ENCODE measurements around the gene SBK1.
"Not testable (repeated sequence)": the region's sequence is repeated elsewhere in the genome, so short reads cannot be mapped to it uniquely, and the experiment has no call there.

The SBK1 gene

DNA sequence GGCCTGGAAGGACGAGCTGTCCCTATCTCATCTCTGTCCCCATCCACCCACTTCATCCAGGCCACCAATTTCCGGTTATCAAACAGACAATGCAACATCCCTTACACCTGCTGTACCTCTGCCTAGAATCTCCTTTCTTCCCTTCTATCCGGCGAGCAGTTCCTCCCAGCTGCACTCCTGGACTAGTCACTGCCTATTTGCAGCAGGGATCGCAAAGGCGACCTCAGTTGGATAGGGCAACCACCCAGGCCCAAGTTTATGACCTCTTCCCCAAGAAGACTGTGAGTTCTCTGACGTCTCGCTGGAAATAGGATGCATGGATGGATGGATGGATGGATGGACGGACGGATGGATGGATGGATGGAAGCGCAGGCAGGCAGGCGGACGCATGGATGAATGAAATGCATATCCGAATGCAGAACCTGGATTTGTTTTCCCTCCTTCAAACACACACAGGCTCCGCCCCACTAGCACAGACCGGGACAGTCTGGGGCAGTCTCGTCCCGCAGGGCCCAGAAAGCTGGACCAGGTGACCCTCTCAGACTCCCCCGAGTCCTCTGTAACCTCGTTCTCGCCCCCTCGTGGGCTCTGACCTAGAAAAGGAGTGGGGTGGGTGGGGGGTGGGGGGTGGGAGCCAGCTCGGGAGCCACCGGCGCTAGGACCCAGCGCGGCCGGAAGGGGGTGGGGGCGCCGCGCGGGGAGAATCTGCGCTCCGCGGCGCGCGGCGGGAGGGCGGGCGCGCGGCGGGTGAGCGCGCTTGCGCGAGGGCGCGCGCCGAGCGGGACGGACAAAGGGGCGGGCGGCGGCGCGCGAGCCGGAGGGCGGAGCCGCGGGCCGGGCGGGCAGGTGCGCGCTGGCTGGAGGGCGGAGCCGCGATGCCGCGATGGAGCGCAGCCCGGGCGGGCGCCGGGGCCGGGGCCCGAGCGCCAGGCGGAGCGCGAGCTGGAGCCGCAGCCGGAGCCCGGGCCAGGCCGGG is at the start of gene SBK1:
SBK1 (plus strand) TSS at position 875 of the 976 bp plus-strand sequence. CDS start 24,867 bp downstream, outside the sequence.
- peak; percentile 87 for DNase-seq (ENCODE audit: low read depth)

DNA sequence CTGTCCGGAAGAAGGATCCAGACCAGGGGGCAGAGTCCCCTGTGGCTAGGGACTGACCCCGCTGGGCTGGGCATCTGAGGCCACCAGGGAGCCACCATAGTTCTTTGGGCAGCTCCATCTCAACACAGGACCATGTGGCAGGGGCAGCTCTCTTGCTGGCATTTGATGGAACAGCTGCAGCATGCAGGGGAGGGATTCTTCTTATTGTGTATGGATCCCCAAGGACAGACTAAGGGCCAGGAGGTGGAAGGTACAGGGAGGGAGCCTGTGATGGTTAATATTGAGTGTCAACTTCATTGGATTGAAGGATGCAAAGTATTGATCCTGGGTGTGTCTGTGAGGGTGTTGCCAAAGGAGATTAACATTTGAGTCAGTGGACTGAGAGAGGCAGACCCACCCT is 42.8 kb upstream of the SBK1 start:
- DNase-seq (ENCODE audit: low read depth): not testable (repeated sequence)

DNA sequence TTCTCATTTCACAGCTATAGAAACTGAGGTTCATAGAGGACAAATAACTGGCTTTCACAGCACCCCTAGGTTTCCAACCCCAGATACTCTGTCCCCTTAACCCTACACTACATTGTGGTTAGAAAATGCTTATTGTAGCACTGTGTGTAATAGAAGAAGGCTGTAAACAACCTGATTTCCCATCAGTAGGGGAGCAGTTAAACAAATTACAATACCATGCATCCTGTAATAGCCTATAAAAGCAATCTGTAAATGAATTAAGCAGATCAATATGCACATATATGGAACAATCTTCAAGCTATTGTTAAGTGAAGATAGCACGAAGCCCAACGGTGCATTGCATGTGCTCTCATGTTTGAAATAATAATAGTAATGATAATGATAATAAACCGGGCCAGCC is 41.3 kb upstream of the SBK1 start:
- no peak for DNase-seq (ENCODE audit: low read depth)

DNA sequence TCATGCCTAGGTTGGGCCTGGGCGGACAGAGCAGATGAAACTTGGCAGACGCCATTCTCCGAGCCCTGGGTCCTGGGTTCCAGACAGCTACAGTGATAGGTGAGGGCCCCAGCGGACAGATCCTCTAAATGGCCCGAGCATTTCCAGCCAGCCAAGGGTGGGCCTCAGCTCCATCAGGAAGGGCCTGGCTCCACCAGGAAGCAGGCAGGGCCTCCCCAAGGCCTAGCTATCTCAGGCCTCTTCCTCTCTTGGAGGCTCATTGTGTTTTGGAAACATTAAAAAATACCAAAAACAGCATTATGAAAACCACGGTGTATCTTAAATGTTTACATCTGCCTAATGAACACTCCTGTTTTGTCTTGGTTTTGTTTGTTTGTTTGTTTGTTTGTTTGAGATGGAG is 38.2 kb upstream of the SBK1 start:
- no peak for DNase-seq (ENCODE audit: low read depth)

DNA sequence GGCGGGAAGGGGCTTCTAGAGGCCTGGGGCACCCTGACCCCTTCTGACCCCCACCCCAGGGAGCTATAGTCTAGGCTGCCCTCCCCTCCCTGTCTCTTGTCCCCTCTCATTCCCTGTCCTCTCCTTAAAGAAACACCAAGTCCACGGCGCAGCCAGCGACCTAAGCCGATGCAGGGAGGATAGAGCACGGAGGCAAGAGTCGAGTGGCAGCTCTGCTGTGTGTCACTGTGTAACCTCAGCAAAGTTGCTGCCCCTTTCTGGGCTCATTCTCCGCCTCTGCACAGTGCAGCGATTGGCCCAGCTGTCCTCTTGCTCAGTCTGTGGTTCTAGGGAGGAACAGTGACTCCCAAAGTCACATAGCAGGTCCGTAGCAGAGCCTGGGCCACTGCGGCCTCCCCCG is 36.5 kb upstream of the SBK1 start:
- no peak for DNase-seq (ENCODE audit: low read depth)

DNA sequence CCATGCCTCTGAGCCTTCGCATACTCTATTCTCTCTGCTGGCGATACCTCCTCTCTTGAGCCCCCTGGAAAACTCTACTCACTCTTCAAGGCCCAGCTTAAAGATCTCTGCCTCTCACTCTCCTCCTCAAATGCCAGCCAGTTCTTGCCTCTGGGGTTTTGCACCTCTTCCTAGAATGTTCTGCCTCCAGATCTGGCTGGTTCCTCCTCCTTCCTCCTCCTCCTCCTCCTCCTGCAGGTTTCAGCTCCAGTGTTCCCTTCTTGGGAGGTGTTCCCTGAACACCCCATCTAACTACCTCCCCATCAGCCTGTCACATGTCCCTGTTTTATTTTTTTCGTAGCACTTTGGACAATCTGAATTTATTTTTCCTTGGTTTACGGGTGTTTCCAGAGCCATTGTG is 35.1 kb upstream of the SBK1 start:
- DNase-seq (ENCODE audit: low read depth): no peak

DNA sequence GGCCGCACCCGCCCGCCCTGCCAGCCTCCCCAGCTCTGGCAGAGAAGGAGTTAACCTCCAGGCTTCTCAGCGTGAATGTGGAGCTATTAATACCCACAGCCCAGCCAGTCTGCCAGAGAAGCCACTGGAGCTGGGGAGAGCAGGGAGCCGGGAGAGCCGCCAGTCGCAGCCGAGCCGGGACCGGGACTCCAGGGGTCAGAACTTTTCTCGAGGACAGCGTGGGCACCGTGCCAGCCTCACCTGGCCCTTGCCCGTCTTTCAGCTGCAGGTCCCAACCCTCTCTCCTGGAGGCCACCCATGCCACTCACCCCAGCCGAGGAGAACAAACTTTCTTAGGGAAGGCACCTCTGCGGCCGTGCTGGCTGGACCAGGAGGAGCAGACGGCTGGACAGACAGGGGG is 33.8 kb upstream of the SBK1 start:
- no peak for DNase-seq (ENCODE audit: low read depth)

DNA sequence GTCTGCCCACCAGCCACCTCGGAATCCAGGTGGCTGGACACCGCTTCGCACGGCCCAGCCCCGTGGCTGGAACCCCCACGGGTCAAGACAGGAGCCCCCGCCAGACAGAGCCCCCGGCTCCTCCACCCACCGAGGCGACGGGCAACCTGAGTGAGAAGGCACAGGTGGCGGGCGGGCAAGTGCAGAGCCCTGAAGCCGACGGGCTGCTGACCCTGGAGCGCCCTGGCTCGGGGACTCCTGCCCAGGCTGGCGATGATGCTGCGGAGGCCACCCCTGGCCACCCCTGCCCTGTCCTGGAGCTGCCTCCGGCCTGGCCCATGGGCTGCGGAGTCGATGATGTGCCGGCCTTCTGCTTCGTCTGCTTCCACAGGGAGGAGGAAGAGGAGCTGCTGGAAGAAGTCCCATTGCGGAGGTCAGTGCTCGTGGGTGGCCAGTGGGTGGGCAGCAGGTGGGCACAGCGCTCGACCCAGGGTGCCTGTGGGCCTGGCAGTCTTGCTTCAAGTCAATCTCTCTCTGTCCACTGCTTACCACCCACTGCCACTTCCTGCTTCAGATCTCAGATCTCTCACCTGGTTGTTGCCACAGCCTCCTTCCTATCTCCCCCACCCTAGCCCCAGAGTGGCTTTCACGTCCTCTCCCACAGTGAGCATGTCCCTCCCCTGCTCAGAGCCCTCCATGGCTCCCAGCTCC is 33.1 kb upstream of the SBK1 start:
- no peak for DNase-seq (ENCODE audit: low read depth)

DNA sequence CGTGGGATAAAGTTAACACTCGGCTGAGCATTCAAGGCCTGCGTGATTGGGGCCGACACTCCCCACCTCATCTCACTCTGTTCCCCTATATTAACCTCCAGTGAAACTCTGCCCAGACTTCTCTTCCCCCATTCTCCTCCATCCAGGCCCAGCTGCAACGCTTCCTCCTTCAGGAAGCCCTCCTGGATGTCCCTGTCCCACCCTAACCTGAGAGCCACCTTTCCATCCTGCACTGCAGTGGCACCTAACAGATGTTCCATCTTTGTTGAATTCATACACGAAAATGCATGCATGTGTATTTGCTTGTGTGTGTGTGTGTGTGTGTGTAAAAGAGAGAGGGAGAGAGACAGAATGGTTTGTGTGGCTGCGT is 32.6 kb upstream of the SBK1 start:
- DNase-seq (ENCODE audit: low read depth): no peak

DNA sequence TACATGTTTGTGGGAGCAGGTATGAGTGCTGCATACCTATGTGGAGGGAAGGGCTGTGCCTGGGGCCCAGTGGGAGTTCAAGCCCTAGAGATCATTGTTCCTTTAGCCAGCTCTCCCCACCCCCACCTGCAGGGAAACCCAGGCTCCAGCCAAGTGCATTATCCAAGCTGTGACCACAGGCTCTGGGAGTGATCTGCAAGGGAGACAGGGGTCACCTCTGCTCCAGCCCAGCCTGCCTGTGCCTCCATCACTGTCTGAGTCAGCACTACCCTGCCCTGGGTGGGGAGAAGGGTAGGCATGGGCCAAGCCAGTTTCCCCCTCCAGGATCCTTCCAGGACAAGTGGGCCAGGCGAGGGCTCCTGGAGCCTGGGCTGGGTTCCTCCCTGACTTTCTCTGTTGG is 32.1 kb upstream of the SBK1 start:
- no peak for DNase-seq (ENCODE audit: low read depth)

DNA sequence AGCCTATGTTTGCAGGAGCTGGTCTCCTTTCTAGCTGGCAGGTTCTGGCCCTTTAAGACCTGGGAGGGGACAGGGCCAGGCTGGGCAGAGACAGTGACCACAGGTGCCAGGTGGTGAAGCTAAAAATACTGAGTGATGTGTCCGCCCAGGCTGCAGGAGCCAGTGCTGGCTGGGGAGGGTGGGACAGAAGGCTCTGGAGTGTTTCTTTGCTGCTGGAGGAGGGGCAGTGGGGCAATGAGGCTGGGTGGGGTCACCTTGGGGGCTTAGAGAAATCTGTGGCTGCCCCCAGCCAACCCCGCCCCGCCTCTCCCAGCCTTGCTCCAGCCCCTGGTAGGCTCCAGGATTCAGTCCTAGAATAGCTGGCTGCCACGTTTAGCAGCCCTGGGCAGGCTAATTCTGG is 30.4 kb upstream of the SBK1 start:
- no peak for DNase-seq (ENCODE audit: low read depth)

DNA sequence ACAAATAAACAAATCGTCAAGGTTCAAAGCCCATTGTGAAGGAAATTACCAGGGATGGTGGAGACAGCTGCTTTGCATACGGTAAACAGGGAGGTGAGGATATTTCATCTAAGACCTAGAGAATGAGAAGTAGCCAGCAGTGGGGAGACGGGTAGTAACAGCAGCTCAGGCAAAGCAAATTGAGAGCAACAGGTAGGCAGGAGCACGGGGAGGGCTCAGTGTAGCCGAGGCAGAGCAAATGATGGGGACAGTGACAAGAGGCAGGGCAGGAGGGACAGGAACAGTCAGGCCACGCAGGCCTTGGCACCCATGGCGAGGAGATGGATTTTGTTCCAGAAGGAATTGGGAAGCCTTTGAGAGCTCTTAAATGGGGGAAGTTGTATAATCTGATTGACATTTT is 29.0 kb upstream of the SBK1 start:
- no peak for DNase-seq (ENCODE audit: low read depth)

DNA sequence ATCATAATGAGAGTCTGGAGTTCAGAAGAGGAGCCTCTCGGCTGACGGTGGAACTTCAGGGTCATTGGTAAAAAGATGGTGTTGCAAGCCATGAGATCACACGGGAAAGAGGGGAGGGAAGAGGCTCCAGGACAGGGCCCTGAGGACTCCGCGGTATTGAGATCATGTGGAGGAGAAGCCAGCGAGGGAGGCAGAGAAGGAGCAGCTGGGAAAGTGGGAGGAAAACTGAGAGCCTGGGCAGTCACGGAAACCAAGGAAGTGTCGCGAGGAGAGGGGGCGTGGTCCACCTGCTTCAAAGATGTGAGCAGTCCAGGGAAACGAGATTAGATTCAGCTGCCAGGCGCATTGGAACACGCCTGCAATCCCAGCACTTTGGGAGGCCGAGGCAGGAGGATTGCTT is 27.7 kb upstream of the SBK1 start:
- no peak for DNase-seq (ENCODE audit: low read depth)

DNA sequence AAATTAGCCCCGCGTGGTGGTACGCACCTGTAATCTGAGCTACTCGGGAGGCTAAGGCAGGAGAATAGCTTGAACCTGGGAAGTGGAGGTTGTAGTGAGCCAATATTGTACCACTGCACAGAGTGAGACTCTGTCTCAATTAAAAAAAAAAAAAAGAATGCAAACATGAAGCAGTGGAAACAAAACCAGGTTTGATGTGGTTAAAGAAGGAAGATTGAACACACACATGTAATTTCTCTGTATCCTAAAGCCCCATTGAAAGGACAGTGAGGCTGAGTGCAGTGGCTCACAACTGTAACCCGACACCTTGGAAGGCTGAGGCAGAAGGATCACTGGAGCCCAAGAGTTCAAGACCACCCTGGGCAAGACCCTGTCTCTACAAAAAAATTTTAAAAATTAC is 26.5 kb upstream of the SBK1 start:
- DNase-seq (ENCODE audit: low read depth): no peak

DNA sequence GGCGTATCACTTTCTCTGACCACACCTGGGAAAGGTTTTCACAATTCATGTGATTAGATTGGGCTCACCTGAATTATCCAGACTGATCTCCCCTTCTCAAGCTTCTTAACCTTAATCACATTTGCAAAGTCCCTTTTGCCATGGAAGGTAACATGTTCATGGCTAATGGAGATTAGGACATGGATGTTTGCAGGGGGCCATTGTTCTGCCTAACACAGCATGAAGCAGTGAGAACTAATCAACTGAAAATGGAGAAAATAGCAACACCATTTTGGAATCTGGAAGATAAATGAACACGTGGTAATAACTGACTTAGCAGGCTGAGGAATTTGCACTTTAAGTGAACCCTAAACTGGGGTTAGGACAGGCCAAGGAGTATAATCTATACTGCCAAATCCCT is 25.0 kb upstream of the SBK1 start:
- DNase-seq (ENCODE audit: low read depth): no peak

DNA sequence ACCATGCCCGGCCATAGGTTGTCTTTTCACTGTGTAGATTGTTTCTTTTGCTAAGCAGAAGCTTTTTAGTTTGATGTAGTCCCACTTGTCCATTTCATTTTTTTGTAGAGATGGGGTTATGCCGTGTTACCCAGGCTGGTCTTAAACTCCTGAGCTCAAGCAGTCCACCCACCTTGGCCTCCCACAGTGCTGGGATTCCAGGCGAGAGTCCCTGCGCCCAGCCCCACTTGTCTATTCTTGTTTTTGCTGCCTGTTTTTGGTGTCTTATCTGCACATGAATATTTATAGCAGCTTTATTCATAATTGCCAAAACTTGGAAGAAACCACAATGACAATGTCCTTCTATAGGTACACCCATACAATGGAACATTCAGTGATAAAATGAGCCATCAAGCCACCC is 18.8 kb upstream of the SBK1 start:
- DNase-seq (ENCODE audit: low read depth): no peak

DNA sequence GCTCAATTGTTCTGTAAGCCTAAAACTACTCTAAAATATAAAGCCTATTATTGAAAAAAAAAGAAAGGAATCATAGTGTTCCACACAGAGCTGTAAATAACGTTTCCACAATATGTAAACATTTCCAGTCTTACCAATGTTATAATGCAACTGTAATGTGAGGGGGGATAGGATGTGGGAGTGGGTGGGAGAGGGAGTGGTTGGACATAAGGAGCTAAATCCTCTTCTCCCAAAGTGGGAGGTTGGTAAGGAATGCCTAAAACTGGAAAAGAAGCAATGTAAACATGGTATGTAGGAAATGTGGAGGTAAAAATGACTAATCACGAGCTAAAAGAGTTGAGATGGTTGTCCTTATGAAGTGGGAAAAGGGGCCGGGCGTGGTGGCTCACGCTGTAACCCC is 17.6 kb upstream of the SBK1 start:
- DNase-seq (ENCODE audit: low read depth): no peak

DNA sequence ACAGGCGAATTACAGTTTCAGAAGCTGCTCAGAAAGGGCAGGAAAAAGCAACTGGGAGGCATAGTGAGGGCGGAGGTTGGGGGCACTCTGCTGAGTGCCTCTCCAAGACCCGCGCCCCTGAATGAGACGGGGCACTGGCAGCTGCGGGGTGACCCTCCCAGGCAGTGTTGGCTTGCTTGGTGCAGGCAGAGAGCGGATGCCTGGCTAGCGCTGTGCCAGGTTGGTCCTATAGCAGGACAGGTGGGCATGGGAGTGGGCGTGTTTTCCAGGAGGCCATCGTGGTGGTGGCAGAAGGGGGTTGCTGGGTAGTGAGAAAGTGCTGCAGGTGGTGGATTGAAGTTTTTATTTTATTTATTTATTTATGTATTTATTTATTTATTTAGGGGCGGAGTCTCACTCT is 16.0 kb upstream of the SBK1 start:
- DNase-seq (ENCODE audit: low read depth): no peak

DNA sequence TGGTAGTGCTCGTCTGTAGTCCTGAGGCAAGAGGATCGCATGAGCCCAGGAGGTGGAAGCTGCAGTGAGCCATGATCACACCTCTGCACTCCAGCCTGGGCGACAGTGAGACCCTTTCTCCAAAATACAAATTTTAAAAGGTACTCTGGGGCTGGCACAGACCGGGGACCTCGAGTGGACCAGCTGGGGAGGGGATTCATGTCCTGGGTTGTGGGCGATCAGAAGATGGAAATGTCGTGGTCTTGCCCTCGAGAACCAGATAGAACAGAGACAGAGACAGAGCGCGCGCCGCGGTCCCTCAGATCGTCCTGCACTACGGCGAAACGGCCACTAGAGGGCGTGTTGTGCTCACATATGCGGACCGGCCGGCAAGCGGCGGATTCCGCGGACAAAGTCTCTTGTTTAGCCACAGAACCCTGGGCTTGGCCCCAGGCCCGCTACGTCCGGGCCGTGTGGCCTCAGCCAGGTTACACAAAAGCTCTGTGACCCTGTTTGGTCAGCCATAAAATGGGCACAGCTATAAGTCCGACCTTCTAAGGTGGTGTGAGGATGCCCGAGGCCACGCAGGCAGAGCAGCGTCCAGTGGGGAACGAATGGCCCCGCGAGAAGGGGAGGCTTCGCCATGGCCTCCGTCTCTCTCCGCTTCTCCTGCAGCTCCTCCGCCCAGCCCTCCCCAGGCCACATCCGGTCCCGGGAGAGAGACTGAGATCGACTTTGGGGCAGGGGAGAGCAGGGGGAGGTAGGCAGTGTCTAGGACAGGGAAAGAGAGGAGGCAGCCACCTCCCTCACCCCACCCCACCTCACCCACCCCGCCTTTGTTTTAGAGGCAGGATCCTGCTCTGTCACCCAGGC is 14.6 kb upstream of the SBK1 start:
- peak; percentile 80 for DNase-seq (ENCODE audit: low read depth)

DNA sequence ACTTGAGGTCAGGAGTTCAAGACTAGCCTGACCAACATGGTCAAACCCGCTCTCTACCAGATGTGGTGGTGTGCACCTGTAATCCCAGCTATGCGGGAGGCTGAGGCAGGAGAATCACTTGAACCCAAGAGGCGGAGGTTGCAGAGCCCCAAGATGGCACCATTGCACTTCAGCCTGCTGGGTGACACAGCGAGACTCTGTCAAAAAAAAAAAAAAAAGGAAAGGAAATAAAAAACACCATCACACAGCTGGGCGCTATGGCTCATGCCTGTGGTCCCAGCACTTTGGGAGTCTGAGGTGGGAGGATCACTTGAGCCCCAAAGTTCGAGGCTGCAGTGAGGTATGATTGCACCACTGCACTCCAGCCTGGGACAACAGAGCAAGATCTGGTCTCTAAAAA is 13.3 kb upstream of the SBK1 start:
- no peak for DNase-seq (ENCODE audit: low read depth)

DNA sequence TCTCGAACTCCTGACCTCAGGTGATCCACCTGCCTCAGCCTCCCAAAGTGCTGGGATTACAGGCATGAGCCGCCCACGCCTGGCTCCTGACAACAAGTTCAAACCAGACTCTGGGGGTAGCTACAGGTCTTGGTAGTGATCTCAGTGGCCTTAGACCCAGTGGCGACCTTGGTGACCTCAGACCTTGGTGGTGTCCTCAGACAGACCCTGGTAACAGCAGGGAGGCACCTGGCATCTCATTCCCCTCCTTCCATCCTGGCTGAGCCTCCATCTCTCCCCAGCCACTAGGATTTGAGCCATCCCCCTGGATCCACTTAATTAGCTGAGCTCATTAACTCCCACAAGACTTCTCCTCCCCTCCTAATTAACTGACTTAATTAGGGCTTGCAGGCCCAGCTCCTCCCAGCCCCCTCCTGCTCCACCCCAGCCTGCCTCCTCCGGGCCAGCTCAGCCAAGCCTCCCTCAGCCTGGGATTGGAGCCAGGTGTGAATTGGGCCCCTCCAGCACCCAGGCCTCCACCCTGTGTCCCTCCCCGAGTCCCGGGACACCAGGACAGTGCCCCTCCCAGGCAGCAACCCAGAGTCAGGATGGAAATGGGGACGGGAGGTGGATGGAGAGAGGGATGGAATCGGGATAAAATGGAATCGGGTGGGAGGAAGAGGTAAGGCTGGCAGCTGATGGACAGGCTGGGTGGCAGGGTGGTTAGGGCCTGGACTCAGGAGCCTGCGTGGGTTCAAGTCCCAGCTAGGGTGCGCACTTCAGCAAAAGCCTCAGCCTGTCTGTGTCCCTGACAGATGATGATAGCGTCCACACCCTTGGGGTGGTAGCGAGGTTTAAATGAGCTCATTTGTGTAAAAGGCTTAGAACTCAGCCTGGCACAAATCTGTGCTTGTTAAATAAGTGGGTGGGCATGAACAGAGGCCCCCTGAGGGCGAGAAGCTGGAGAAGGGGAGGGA is 11.2 kb upstream of the SBK1 start:
- DNase-seq (ENCODE audit: low read depth): no peak
